ENCODE measurements around the gene PRPF19. TPM values are rescaled to one million over a fixed set of nuclear protein-coding genes. Genes with fewer than 3 reads are reported as not detected.

The PRPF19 gene
- polyA plus RNA-seq, 2 of the 4 experiments (the other 2 are of a cell fraction): 41.1 to 177 TPM

DNA sequence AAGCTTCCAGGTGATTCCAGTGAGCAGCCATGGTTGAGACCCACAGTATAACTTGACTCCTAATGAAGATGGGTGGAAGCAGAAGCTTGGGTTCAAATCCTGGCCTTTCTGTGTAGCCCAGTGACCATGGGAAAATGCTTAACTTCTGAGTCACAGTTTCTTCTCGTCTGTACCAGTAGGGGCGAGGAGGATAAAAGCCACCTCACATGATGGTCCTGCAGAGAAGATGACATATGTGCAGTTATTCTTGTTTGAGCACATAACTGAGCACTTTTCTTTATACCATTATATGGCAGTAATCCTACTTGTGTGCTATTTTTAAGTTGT, 12.5 kb upstream of the PRPF19 start:
- H3K9me3 ChIP-seq: no peaks in the 10 kb centered on the region
- 35% methylated on average over 2 of the region's 2 CpGs for WGBS (ENCODE audit: missing lambda C conversion rate)
- POLR2A ChIA-PET: no interaction called here
- H3K4me3 ChIP-seq: no peak overlapping the region
- peaks cover 29% of the 10 kb centered on the region for H3K4me1 ChIP-seq
- CTCF ChIA-PET: interaction anchor here (0.7 to 3.8 kb wide), 5 partner anchors 8 to 250 kb away, joined by 3 to 11 read pairs (median 6); no protein-coding TSS in a partner anchor
- H3K4me2 ChIP-seq: peak overlapping the region; percentile 13
- TF ChIP-seq ESRRA (IDR thresholded peaks at IDR 0.05; ENCODE audit: borderline replicate concordance, low read length) (no peak), NR3C1 (IDR thresholded peaks at IDR 0.05) (no peak), CHD2 (IDR thresholded peaks at IDR 0.05; ENCODE audit: low read length, partially characterized antibody) (no peak), ZNF302 (CRISPR knock-in tag; IDR thresholded peaks at IDR 0.05) (no peak), FOSL2 (IDR thresholded peaks at IDR 0.05) (no peak), FOSL2 (CRISPR knock-in tag; IDR thresholded peaks at IDR 0.05) (no peak), GATA3 (IDR thresholded peaks at IDR 0.05; ENCODE audit: borderline replicate concordance) (no peak)
- DNase-seq (ENCODE audit: low read depth in 1 of 2, low spot score in 1 of 2) (peak in 1 of 2 experiments; percentile 19), FAIRE-seq (no peak), ATAC-seq (no peak)
- H3K27ac ChIP-seq: no peak overlapping the region

DNA sequence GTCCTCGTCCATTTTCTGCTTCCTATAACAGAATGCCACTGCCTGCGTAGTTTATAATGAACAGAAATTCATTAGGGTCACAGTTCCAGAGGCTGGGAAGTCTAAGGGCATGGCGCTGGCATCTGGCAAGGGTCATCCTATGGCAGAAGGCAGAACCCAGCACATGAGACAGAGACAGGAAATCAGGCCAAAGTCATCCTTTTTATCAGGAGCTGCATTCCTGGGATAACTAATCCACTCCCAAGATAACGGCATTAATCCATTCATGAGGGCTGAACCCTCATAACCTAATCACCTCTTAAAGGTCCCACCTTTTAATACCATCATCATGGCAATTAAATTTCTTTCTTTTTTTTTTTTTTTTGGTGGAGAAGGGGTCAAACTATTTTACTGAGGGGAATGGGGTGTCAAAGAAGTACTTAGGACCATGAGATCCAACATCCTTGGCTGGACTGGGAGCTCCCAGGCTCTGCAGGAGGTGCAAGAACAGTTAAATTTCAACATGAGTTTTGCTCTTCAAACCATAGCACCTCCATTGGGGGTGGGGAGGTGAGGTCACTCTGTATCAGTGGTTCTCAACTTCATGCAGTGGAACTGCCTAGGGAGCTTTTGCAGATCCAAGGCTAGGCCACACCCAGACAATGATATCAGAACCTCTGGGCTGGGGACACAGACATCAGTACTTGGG, 12.0 kb upstream of the PRPF19 start:
- POLR2A ChIA-PET: no interaction called here
- TF ChIP-seq NFE2L2 (conservative IDR thresholded peaks at IDR 0.05; ENCODE audit: low read length): no peak
- no peak for TF ChIP-seq POLR2AphosphoS2 (conservative IDR thresholded peaks at IDR 0.05; ENCODE audit: low read length)
- TF ChIP-seq EHMT2 (IDR thresholded peaks at IDR 0.05; ENCODE audit: low read depth): no peak
- TF ChIP-seq MYC (IDR thresholded peaks at IDR 0.05; ENCODE audit: borderline replicate concordance, low read length): no peak
- TF ChIP-seq, protein P1, sequence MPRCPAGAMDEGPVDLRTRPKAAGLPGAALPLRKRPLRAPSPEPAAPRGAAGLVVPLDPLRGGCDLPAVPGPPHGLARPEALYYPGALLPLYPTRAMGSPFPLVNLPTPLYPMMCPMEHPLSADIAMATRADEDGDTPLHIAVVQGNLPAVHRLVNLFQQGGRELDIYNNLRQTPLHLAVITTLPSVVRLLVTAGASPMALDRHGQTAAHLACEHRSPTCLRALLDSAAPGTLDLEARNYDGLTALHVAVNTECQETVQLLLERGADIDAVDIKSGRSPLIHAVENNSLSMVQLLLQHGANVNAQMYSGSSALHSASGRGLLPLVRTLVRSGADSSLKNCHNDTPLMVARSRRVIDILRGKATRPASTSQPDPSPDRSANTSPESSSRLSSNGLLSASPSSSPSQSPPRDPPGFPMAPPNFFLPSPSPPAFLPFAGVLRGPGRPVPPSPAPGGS (IDR thresholded peaks at IDR 0.05): no peak
- no peak for TF ChIP-seq HDAC2 (IDR thresholded peaks at IDR 0.05)
- TF ChIP-seq NPAS2 (CRISPR knock-in tag; IDR thresholded peaks at IDR 0.05; ENCODE audit: borderline replicate concordance): no peak
- TF ChIP-seq HOXA7 (CRISPR knock-in tag; IDR thresholded peaks at IDR 0.05): no peak
- TF ChIP-seq GATA3 (IDR thresholded peaks at IDR 0.05; ENCODE audit: borderline replicate concordance): no peak
- no peak for TF ChIP-seq HEYL (CRISPR knock-in tag; IDR thresholded peaks at IDR 0.05)
- no peak for TF ChIP-seq CHD4 (IDR thresholded peaks at IDR 0.05; ENCODE audit: borderline replicate concordance)
- TF ChIP-seq, protein P2, sequence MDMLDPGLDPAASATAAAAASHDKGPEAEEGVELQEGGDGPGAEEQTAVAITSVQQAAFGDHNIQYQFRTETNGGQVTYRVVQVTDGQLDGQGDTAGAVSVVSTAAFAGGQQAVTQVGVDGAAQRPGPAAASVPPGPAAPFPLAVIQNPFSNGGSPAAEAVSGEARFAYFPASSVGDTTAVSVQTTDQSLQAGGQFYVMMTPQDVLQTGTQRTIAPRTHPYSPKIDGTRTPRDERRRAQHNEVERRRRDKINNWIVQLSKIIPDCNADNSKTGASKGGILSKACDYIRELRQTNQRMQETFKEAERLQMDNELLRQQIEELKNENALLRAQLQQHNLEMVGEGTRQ (IDR thresholded peaks at IDR 0.05): no peak
- TF ChIP-seq CBX8 (IDR thresholded peaks at IDR 0.05): no peak
- no peak for TF ChIP-seq FOXS1 (CRISPR knock-in tag; IDR thresholded peaks at IDR 0.05)
- FAIRE-seq (no peak), DNase-seq (ENCODE audit: low read depth in 1 of 2, low spot score in 1 of 2) (no peak), ATAC-seq (no peak)
- H3K27ac ChIP-seq: no peak overlapping the region
- H3K4me3 ChIP-seq: no peak overlapping the region
- CTCF ChIA-PET: interaction anchor here (0.7 to 1.4 kb wide), 4 partner anchors 9 to 250 kb away, joined by 3 to 7 read pairs (median 4); no protein-coding TSS in a partner anchor
- no peaks in the 10 kb centered on the region for H3K9me3 ChIP-seq
- peaks cover 24% of the 10 kb centered on the region for H3K4me1 ChIP-seq
- peak overlapping the region; percentile 13 for H3K4me2 ChIP-seq
- WGBS (ENCODE audit: missing lambda C conversion rate): 86% methylated on average over 4 of the region's 4 CpGs

DNA sequence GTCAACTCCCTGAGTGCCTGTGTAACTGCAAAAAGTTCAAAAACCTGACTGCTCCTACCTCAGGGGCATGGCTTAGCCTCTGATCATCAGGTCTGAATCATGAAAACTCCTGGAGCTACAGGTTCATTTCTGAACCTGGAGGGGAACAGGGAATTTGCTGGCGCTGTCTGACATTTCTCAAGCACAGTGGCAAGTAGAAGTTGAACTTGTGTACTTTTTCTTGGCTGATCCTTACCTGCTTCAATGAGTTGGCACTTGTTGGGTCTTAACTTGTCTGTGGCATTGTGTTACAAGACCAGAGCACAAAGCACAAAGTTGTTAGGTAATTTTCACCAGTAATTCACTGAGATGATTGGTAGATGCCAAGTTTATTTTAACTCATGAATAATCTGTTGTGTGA, 10.9 kb upstream of the PRPF19 start:
- WGBS (ENCODE audit: missing lambda C conversion rate): 91% methylated on average over 1 of the region's 1 CpG
- ChIA-PET POLR2A (no interaction called here), CTCF (no interaction called here)
- Histone ChIP-seq H3K4me1 (peaks cover 24% of the 10 kb centered on the region), H3K9me3 (no peaks in the 10 kb centered on the region), H3K4me2 (no peak overlapping the region), H3K4me3 (no peak overlapping the region), H3K27ac (no peak overlapping the region)
- FAIRE-seq: no peak
- TF ChIP-seq ZC3H11A (IDR thresholded peaks at IDR 0.05) (no peak), EHMT2 (IDR thresholded peaks at IDR 0.05; ENCODE audit: low read depth) (no peak), POLR2AphosphoS2 (conservative IDR thresholded peaks at IDR 0.05; ENCODE audit: low read length) (no peak)
- DNase-seq (ENCODE audit: low read depth in 1 of 2, low spot score in 1 of 2): no peak
- ATAC-seq: no peak

Data from A549 (cell line).